Activated CD4-positive, alpha-beta T cell treated with anti-CD3 and anti-CD28 coated beads, Interleukin-2, amount 10 ng/mL, durations not matched to agents 7 days and 5 days (primary cell): ENCODE measurements around the gene OR7G1. TPM values are rescaled to one million over a fixed set of nuclear protein-coding genes. Genes with fewer than 3 reads are reported as not detected.

Source experiments
- CTCF ChIA-PET: fragments of 350-600 bp; sonication (Branson Sonifier 250); formaldehyde crosslinking; loops from one replicate; lab custom pipeline; 2021; ENCODE audit warnings: antibody characterized with exemption; lab: Charles Lee
- POLR2A ChIA-PET: fragments of 350-600 bp; sonication (Branson Sonifier 250); formaldehyde crosslinking; loops from one replicate; lab custom pipeline; 2021; ENCODE audit warnings: antibody characterized with exemption; lab: Charles Lee
- DNase-seq: peaks from one replicate; pipeline ENCODE4 v3.0.0-alpha.2; 2020
- H3K27ac Mint-ChIP-seq: one replicate; pipeline ENCODE4 v1.8.0; 2021; ENCODE audit warnings: mild to moderate bottlenecking, moderate library complexity, mixed read lengths
- H3K27me3 Mint-ChIP-seq: one replicate; pipeline ENCODE4 v1.8.0; 2021; ENCODE audit warnings: mixed read lengths
- H3K36me3 Mint-ChIP-seq: one replicate; pipeline ENCODE4 v1.8.0; 2021; ENCODE audit warnings: low read depth, mixed read lengths
- H3K4me1 Mint-ChIP-seq: one replicate; pipeline ENCODE4 v1.8.0; 2021; ENCODE audit warnings: mixed read lengths
- H3K4me3 Mint-ChIP-seq: one replicate; pipeline ENCODE4 v1.8.0; 2021; ENCODE audit warnings: mild to moderate bottlenecking, moderate library complexity, mixed read lengths
- H3K9me3 Mint-ChIP-seq: one replicate; pipeline ENCODE4 v1.8.0; 2021; ENCODE audit warnings: mixed read lengths
- total RNA-seq, 2 experiments: library from RNA; stranded (reverse); gene quantifications; one replicate each; pipeline ENCODE4 v1.2.3, GENCODE V29; 2021

OR7G1 gene
- total RNA-seq, 2 experiments from 2014 or later: not detected

GRCh38 chr19:9139609-9140158 lies 24.1 kb upstream of the OR7G1 start:
- H3K4me1 Mint-ChIP-seq: peaks cover 38% of the 10 kb centered on the region
- DNase-seq: no peak

GRCh38 chr19:9132422-9132821 lies 16.9 kb upstream of the OR7G1 start:
- ChIA-PET CTCF (interaction anchor here (0.6 kb wide), 4 partner anchors 389 to 1184 kb away, joined by 3 to 8 read pairs (median 3); no protein-coding TSS in a partner anchor), POLR2A (no interaction called here)
- Mint-ChIP-seq H3K9me3 (no peaks in the 10 kb centered on the region), H3K4me3 (no peak overlapping the region), H3K4me1 (peaks cover 7% of the 10 kb centered on the region), H3K27me3 (no peaks in the 10 kb centered on the region), H3K27ac (no peak overlapping the region), H3K36me3 (no peaks in the 10 kb centered on the region)
- no peak for DNase-seq

More at GRCh38 chr19:9139609-9140158, 24.1 kb upstream of the OR7G1 start:
- ChIA-PET CTCF (no interaction called here), POLR2A (no interaction called here)
- peak overlapping the region; percentile 96 for H3K27ac Mint-ChIP-seq
- H3K27me3 Mint-ChIP-seq: no peaks in the 10 kb centered on the region
- H3K4me3 Mint-ChIP-seq: peak overlapping the region; percentile 92
- H3K36me3 Mint-ChIP-seq: peaks cover 35% of the 10 kb centered on the region
- H3K9me3 Mint-ChIP-seq: peaks cover 16% of the 10 kb centered on the region

GRCh38 chr19:9130965-9131364 lies 15.4 kb upstream of the OR7G1 start:
- no peaks in the 10 kb centered on the region for H3K9me3 Mint-ChIP-seq
- H3K27ac Mint-ChIP-seq: no peak overlapping the region
- no peaks in the 10 kb centered on the region for H3K4me1 Mint-ChIP-seq
- no peak overlapping the region for H3K4me3 Mint-ChIP-seq
- H3K36me3 Mint-ChIP-seq: no peaks in the 10 kb centered on the region
- POLR2A ChIA-PET: no interaction called here
- DNase-seq: no peak
- no peaks in the 10 kb centered on the region for H3K27me3 Mint-ChIP-seq
- CTCF ChIA-PET: interaction anchor here (1.4 kb wide), 1 partner anchor 28 kb away, joined by 3 read pairs; no protein-coding TSS in a partner anchor

- H3K4me1 Mint-ChIP-seq: no peaks in the 10 kb centered on the region
- no peaks in the 10 kb centered on the region for H3K9me3 Mint-ChIP-seq
- ChIA-PET POLR2A (no interaction called here), CTCF (no interaction called here)
- H3K27me3 Mint-ChIP-seq: no peaks in the 10 kb centered on the region
- no peak overlapping the region for H3K4me3 Mint-ChIP-seq
- DNase-seq: no peak
- H3K27ac Mint-ChIP-seq: no peak overlapping the region
- no peaks in the 10 kb centered on the region for H3K36me3 Mint-ChIP-seq
Observed at GRCh38 chr19:9128171-9128570, 12.6 kb upstream of the OR7G1 start.

GRCh38 chr19:9126900-9127405 lies 11.4 kb upstream of the OR7G1 start, which contains the start of gene OR7G3:
TSS of gene OR7G3 (minus strand) at chr19:9126950. CDS start at chr19:9126950, 0 bp downstream.
- Mint-ChIP-seq H3K4me1 (no peaks in the 10 kb centered on the region), H3K4me3 (no peak within 1 kb of the TSS), H3K27me3 (no peaks in the 10 kb centered on the region), H3K36me3 (no peaks in the 10 kb centered on the region), H3K9me3 (no peaks in the 10 kb centered on the region), H3K27ac (no peak within 1 kb of the TSS)
- ChIA-PET CTCF (no interaction called here), POLR2A (no interaction called here)
- no peak for DNase-seq

- H3K9me3 Mint-ChIP-seq: peaks cover 2% of the 10 kb centered on the region
- no peak for DNase-seq
- H3K4me1 Mint-ChIP-seq: no peaks in the 10 kb centered on the region
- ChIA-PET POLR2A (no interaction called here), CTCF (no interaction called here)
- no peaks in the 10 kb centered on the region for H3K36me3 Mint-ChIP-seq
- no peak overlapping the region for H3K4me3 Mint-ChIP-seq
- H3K27ac Mint-ChIP-seq: no peak overlapping the region
- no peaks in the 10 kb centered on the region for H3K27me3 Mint-ChIP-seq
Observed at GRCh38 chr19:9116547-9116946, 984 bp upstream of the OR7G1 start.

GRCh38 chr19:9109959-9110358 lies 5.6 kb downstream of the OR7G1 start:
- no peaks in the 10 kb centered on the region for H3K9me3 Mint-ChIP-seq
- POLR2A ChIA-PET: no interaction called here
- no peaks in the 10 kb centered on the region for H3K27me3 Mint-ChIP-seq
- CTCF ChIA-PET: no interaction called here
- no peak for DNase-seq
- no peak overlapping the region for H3K4me3 Mint-ChIP-seq
- no peaks in the 10 kb centered on the region for H3K36me3 Mint-ChIP-seq
- H3K4me1 Mint-ChIP-seq: no peaks in the 10 kb centered on the region
- no peak overlapping the region for H3K27ac Mint-ChIP-seq

- POLR2A ChIA-PET: no interaction called here
- Mint-ChIP-seq H3K36me3 (no peaks in the 10 kb centered on the region), H3K27ac (no peak within 1 kb of the TSS), H3K4me3 (no peak within 1 kb of the TSS), H3K27me3 (no peaks in the 10 kb centered on the region), H3K9me3 (no peaks in the 10 kb centered on the region), H3K4me1 (no peaks in the 10 kb centered on the region)
- DNase-seq: no peak
- CTCF ChIA-PET: no interaction called here
Observed at GRCh38 chr19:9107375-9107774, 8.2 kb downstream of the OR7G1 start, which contains the start of gene OR7G2. TSS of gene OR7G2 (minus strand) at chr19:9107475. CDS start at chr19:9103243, 4,232 bp downstream.

GRCh38 chr19:9086761-9087160 lies 28.8 kb downstream of the OR7G1 start, which contains the start of gene OR1M1:
TSS of gene OR1M1 (plus strand) at chr19:9087061. CDS start at chr19:9093245, 6,184 bp downstream.
- CTCF ChIA-PET: interaction anchor here (0.6 kb wide), 1 partner anchor 40 kb away, joined by 4 read pairs; no protein-coding TSS in a partner anchor
- POLR2A ChIA-PET: no interaction called here
- H3K4me1 Mint-ChIP-seq: no peaks in the 10 kb centered on the region
- no peak for DNase-seq
- no peak within 1 kb of the TSS for H3K27ac Mint-ChIP-seq
- H3K9me3 Mint-ChIP-seq: no peaks in the 10 kb centered on the region
- H3K36me3 Mint-ChIP-seq: no peaks in the 10 kb centered on the region
- peaks cover 2% of the 10 kb centered on the region for H3K27me3 Mint-ChIP-seq
- no peak within 1 kb of the TSS for H3K4me3 Mint-ChIP-seq

- no peaks in the 10 kb centered on the region for H3K36me3 Mint-ChIP-seq
- no peaks in the 10 kb centered on the region for H3K9me3 Mint-ChIP-seq
- DNase-seq: no peak
- no peak overlapping the region for H3K4me3 Mint-ChIP-seq
- ChIA-PET CTCF (no interaction called here), POLR2A (no interaction called here)
- no peaks in the 10 kb centered on the region for H3K27me3 Mint-ChIP-seq
- peaks cover 4% of the 10 kb centered on the region for H3K4me1 Mint-ChIP-seq
- no peak overlapping the region for H3K27ac Mint-ChIP-seq
Observed at GRCh38 chr19:9078651-9079050, 36.9 kb downstream of the OR7G1 start.

GRCh38 chr19:9076901-9077300 lies 38.7 kb downstream of the OR7G1 start:
- H3K9me3 Mint-ChIP-seq: no peaks in the 10 kb centered on the region
- H3K36me3 Mint-ChIP-seq: no peaks in the 10 kb centered on the region
- peaks cover 4% of the 10 kb centered on the region for H3K4me1 Mint-ChIP-seq
- DNase-seq: no peak
- ChIA-PET CTCF (no interaction called here), POLR2A (no interaction called here)
- H3K27me3 Mint-ChIP-seq: no peaks in the 10 kb centered on the region
- no peak overlapping the region for H3K27ac Mint-ChIP-seq
- no peak overlapping the region for H3K4me3 Mint-ChIP-seq

- CTCF ChIA-PET: no interaction called here
- POLR2A ChIA-PET: no interaction called here
Observed at GRCh38 chr19:9075064-9075949, 40.3 kb downstream of the OR7G1 start.

GRCh38 chr19:9073806-9074205 lies 41.8 kb downstream of the OR7G1 start:
- H3K4me3 Mint-ChIP-seq: no peak overlapping the region

More at GRCh38 chr19:9075064-9075949, 40.3 kb downstream of the OR7G1 start:
- H3K36me3 Mint-ChIP-seq: no peaks in the 10 kb centered on the region
- H3K27me3 Mint-ChIP-seq: no peaks in the 10 kb centered on the region
- H3K4me1 Mint-ChIP-seq: peaks cover 4% of the 10 kb centered on the region
- no peak overlapping the region for H3K4me3 Mint-ChIP-seq
- no peaks in the 10 kb centered on the region for H3K9me3 Mint-ChIP-seq
- no peak overlapping the region for H3K27ac Mint-ChIP-seq
- DNase-seq: no peak

More at GRCh38 chr19:9073806-9074205, 41.8 kb downstream of the OR7G1 start:
- POLR2A ChIA-PET: no interaction called here
- H3K36me3 Mint-ChIP-seq: no peaks in the 10 kb centered on the region
- no peaks in the 10 kb centered on the region for H3K9me3 Mint-ChIP-seq
- no peak for DNase-seq
- no peak overlapping the region for H3K27ac Mint-ChIP-seq
- no peaks in the 10 kb centered on the region for H3K4me1 Mint-ChIP-seq
- no peaks in the 10 kb centered on the region for H3K27me3 Mint-ChIP-seq
- CTCF ChIA-PET: no interaction called here
